Choroid plexus epithelial cell (primary cell): ENCODE measurements around the gene DAAM2.

Experiments
- DNase-seq: peaks from one replicate; pipeline ENCODE4 v3.0.0-alpha.2; 2010; ENCODE audit warnings: low read depth
- H3K4me3 ChIP-seq: 2 replicates; pipeline ENCODE4 v1.5.1; 2011; ENCODE audit warnings: low read depth, mild to moderate bottlenecking, control low read depth, low read length, moderate library complexity
- TF ChIP-seq, protein P1 (sequence below): conservative IDR thresholded peaks from 2 replicates; pipeline ENCODE4 v1.5.1; 2011; ENCODE audit warnings: low read depth, mild to moderate bottlenecking, control low read depth, inconsistent platforms, low read length, moderate library complexity

Gene DAAM2

DNA sequence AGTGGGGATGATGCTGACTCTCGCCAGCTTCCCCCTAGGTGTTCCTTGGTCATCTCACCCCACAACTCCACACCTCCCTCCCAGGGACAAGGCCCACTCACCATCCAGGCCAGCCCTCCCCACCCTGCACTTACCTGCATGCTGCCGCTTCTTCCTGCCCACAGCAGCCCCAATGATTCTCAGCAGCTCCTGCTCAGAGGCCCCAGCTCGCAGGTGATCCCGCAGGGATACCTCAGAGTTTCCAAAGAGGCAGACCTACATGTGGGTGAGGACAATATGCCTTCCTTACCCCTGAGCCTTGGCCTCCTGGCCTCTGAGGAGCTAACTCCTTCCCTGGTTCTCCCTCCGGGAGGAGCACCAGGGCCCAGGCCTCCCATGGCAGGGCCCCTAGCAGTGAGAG lies 117.5 kb downstream of the DAAM2 start:
- TF ChIP-seq, protein P1, sequence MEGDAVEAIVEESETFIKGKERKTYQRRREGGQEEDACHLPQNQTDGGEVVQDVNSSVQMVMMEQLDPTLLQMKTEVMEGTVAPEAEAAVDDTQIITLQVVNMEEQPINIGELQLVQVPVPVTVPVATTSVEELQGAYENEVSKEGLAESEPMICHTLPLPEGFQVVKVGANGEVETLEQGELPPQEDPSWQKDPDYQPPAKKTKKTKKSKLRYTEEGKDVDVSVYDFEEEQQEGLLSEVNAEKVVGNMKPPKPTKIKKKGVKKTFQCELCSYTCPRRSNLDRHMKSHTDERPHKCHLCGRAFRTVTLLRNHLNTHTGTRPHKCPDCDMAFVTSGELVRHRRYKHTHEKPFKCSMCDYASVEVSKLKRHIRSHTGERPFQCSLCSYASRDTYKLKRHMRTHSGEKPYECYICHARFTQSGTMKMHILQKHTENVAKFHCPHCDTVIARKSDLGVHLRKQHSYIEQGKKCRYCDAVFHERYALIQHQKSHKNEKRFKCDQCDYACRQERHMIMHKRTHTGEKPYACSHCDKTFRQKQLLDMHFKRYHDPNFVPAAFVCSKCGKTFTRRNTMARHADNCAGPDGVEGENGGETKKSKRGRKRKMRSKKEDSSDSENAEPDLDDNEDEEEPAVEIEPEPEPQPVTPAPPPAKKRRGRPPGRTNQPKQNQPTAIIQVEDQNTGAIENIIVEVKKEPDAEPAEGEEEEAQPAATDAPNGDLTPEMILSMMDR, result no peak
- DNase-seq, result no peak
- no peak overlapping the region for H3K4me3 ChIP-seq

DNA sequence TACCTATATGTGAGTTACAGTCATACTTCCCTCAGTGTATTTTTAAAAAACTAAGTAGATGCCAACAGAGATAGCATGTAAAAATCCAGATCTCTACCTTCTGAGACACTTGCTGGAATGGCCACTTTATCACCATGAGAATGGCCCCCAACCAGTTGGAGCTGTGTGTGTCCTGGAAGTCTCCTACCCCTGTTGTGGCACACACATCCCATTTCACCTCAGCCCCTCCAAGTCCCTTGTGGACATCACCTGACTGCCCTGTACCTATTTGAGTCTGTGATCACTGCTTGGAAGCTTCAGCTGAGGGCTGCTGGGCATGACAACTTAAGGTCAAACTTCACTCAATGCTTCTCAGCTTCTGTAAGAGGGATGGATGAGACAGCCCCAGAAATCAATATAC lies 118.0 kb downstream of the DAAM2 start:
- DNase-seq, result no peak
- TF ChIP-seq, protein P1, result no peak
- no peak overlapping the region for H3K4me3 ChIP-seq

DNA sequence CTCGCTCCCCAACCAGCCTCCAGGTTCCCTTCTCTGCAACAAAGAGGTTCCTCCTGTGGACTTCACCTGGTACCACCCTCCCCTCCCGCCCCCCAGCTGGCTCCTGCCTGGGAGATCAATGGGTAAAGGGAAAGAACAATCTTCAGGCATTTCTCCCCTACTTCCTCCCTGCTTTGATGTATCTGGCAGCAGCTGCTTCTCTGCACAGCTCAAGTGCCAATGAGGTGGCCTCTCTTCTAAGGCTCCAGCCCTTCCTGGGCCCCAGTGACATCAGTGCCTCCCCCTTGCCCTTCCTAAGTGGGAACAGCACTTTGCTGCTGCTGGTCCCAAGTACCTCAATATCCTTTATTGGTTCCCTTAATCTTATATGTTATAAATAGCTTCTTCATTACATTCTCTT lies 118.6 kb downstream of the DAAM2 start:
- no peak overlapping the region for H3K4me3 ChIP-seq
- TF ChIP-seq, protein P1, result no peak
- no peak for DNase-seq

GRCh38 chr6:39911513-39912125 lies 119.4 kb downstream of the DAAM2 start:
- no peak overlapping the region for H3K4me3 ChIP-seq
- TF ChIP-seq, protein P1, result no peak
- no peak for DNase-seq

DNA sequence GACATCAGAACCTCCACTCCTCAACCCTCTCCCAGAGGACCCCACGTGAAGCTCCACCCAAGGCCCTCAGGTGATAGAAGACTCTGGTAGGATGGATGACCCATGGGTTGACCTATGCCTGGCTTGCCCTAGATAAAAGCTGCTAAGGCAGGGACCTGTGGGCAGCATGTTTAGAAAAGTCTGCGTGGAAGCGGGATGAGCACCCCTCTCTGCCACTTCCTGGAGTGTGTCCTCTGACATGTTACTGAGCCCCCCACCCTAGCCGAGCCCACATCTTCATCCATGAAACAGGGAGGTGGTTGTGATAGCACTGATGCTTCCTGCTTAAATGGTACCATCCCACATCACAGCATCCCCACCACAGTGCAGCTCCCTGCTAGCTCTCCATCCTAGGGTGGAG lies 120.3 kb downstream of the DAAM2 start:
- TF ChIP-seq, protein P1, result no peak
- H3K4me3 ChIP-seq, result no peak overlapping the region
- DNase-seq, result no peak

DNA sequence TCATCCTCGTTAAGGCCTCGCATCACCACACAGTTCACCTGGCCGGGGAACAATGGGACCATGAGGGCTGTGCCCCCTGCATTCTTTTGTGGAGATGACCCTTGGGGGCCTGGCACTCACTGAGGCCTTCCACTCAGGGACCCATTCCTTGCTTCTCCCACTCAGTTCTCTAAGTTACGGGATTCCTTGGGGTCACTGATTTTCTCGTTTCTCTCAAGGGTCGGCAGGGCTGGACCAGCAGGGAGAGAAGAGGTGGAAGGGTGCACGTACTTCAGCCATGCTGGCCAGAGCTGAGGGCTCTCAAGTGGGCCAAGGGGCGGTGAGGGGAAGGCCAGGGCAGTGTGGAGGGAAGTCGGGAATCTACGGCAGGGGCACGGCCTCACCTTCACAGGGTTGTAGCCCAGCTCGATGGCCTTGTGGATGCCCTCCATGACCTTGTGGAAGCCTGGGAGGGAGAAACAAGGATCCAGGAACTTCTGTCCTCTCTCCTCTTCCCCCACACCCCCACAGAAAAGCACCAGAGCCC lies 121.3 kb downstream of the DAAM2 start:
- no peak overlapping the region for H3K4me3 ChIP-seq
- DNase-seq, result no peak

More for the DNA sequence above, 121.3 kb downstream of the DAAM2 start:
- TF ChIP-seq, protein P1, result no peak
